ENCODE measurements around the gene RHBDD2.
"Not testable (repeated sequence)": the region's sequence is repeated elsewhere in the genome, so short reads cannot be mapped to it uniquely, and the experiment has no call there.

GRCh38 chr7:75854813-75855345 is 24.0 kb upstream of the RHBDD2 start:
- TF ChIP-seq CTCF (IDR thresholded peaks at IDR 0.05; ENCODE audit: low read length); EZH2phosphoT487 (IDR thresholded peaks at IDR 0.05; ENCODE audit: low read length); EZH2 (optimal IDR thresholded peaks at IDR 0.05; ENCODE audit: low read depth, low read length): not testable (repeated sequence)

All from MM.1S (cell line).